Activated CD4-positive, alpha-beta T cell treated with anti-CD3 and anti-CD28 coated beads, Interleukin-2, Interleukin-6, amounts not matched to agents 100 ng/mL and 50 ng/mL, durations not matched to agents 16 hours and 8 hours (primary cell): Measurements from ENCODE around the gene MIS12.

ENCODE experiments used
- DNase-seq: peaks from one replicate; pipeline ENCODE4 v3.0.0-alpha.2; 2020

The MIS12 gene, protein sequence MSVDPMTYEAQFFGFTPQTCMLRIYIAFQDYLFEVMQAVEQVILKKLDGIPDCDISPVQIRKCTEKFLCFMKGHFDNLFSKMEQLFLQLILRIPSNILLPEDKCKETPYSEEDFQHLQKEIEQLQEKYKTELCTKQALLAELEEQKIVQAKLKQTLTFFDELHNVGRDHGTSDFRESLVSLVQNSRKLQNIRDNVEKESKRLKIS

DNA sequence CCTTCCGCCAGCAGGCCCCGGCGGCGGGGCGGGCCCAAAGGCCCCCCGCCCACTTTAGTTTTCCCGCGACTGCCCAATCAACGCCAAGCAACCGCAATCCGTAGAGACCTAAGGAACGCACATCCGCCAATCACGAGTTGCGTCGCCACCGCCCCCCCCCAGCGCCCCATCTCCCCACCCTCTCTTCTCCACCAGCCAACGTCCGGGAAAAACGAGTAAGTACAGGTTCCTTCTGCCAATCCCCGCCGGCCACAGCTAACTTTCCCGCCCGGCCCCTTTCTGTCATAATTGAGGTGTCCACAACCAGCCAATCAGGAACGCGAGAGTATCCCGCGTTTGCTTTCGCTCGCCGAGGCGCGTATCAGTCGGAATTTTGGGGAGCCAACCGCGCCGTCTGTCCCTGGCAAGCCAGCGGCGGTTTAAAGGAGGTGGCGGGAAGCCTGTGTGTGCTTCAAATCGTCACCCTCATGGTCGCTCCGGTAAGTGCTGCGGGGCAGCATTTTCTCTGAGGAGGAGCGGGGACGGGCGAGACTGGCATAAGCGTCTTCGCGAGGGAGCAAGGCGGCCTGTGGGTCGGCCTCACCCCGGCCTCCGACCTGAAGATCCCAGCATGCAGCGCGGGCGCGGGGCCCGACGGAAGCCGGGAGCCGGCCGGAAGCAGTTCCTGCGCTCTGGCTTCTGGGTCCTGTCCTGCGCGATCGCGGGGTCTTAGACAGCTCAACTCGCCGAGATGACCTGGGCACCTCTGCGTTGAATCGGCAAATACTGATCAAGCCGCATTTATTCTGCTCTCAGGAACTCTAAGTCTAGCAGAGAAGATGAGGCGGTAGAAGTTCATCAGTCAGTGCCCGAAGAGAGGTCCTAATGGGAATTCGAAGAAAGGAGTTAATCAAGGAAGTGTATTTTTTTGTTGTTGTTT is at the start of gene MIS12:
Gene MIS12, plus strand, starts transcription at position 361 of the 919 bp plus-strand sequence. CDS start 2,297 bp downstream, outside the sequence.
- DNase-seq: peak; percentile 99

DNA sequence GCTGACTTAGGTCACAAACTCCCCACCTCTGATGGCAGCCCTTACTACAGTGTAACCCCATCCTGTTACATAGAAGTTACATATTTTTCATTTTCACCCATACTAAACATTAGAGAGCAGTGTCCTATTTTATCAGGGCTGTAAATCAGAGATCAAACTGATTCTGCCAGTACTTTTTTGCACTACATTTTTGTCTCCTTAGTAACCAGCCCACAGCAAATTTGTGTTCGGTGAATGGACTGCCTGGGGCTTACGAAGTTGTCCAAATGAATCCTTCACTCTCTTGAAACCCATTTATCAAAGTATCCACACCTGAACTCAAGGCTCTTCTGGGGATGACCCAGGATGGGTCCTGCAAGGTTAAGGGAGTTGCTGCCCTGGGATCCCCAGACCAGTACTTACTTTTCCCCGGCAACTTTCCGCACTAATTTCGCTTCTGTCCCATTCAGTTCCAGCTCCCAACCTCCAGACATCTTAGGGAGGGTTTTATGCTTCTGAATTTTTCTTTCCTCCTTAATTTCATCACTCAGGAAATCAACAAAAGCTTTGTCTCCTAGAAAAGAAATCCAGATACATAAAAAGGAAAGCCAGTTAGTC is 48.5 kb upstream of the MIS12 start:
- no peak for DNase-seq

DNA sequence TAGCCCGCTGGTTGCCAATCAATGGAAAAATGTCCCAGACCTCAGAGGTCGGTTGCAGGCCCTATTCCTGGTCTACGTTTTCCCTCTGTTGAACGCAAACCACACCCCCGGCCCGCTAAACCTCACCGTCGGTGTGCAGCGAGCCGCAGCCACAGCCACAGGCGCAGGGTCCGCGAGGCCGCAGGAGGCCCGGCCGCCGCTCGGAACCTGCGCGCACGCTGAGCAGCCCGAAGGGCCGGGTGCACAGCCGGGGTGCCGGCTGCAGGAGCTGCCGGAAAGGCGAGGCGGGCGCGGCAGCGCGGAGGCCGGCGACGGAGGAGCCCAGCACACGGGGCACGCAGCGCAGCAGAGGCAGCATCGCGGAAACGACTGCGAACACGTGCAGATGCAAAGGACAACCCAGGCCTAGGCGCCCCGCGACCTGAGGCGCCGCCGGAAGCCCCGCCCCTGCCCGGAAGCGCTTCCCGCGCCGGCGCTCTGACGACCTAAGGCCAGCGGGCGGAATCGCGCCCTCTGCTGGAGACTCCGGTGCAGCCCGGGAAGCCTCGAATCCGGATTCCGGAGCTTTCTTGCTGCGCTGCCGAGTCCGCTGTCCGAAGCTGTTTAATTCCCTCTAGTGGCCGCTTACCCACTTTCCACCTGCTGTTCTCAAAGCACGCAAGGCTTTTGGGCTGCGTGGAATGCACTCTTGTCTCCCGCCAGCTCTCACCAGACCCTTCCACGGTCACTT is 47.5 kb upstream of the MIS12 start, which contains the start of gene C1QBP:
Gene C1QBP, minus strand, starts transcription at position 440 of the 730 bp plus-strand sequence. Its CDS starts 82 bp downstream, at position 358.
- peak; percentile 95 for DNase-seq

DNA sequence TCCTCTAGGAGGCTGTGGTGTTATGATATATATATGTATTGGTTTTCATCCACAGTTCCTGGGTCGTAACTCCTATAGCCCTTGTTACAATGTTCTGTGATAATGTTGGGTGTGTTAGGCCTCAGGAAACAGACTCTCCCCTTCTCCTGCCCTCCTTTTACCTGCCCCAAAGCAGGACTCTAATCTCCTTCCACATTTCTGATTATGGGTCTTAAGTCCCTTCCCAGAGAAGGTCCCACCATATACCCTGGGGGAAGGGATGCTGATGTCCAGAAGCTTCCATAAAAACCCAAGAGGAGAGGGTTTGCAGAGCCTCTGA is 47.0 kb upstream of the MIS12 start:
- DNase-seq: no peak

DNA sequence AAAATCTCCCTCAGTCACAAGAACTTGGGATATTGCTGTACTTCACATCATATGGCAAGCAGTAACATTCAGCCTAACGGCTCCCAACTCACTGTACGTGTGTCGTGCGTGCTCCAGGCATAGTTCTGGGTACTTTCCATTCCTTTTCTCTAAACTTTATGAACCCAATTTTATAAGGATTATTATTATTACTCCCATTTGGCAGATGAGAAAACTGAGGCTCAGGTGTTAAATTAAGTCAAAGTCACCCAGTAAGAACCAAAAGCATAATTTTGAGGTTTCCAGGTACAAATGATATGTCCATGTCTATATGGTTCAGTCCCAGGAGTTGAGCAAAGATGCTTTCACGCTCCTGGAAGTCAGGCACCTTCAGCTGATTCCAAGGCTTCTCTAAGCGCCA is 42.6 kb upstream of the MIS12 start:
- no peak for DNase-seq

DNA sequence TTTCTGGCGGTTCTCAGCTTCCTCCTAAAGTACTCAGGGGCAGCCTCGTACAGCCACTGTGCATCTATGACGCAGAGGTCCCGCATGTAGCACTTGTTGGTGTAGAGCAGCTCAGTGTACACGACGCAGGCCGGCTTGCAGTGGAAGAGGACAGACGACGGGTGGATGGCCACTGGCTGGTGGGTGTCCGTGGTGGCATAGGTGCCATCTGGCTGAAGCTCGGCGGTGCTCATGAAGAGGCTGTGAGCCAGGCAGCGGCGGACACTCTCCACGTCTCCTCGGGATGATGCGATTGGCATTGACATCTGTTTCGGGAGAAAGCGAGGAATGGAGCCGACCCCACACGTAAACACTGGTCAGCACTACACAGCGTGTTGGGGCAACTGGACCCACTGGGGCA is 42.2 kb upstream of the MIS12 start:
- no peak for DNase-seq

DNA sequence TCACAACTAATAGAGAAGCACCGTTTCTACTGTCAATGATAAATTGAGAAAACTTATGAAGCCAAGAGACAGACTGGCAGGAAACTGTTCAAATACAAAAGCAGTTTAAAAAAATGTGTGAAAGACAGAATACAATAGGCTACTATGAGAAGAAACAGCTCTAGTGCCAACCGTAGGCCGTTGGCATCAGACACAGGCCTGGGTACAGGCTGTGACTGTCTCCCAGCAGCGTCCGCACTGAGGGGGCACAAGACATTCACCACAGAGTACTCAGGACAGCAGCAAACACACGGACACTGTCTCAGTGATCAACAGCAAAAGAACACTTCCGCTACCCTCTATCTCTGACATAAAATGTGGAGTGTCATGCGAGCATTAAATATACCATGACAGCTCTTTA is 39.6 kb upstream of the MIS12 start:
- no peak for DNase-seq

DNA sequence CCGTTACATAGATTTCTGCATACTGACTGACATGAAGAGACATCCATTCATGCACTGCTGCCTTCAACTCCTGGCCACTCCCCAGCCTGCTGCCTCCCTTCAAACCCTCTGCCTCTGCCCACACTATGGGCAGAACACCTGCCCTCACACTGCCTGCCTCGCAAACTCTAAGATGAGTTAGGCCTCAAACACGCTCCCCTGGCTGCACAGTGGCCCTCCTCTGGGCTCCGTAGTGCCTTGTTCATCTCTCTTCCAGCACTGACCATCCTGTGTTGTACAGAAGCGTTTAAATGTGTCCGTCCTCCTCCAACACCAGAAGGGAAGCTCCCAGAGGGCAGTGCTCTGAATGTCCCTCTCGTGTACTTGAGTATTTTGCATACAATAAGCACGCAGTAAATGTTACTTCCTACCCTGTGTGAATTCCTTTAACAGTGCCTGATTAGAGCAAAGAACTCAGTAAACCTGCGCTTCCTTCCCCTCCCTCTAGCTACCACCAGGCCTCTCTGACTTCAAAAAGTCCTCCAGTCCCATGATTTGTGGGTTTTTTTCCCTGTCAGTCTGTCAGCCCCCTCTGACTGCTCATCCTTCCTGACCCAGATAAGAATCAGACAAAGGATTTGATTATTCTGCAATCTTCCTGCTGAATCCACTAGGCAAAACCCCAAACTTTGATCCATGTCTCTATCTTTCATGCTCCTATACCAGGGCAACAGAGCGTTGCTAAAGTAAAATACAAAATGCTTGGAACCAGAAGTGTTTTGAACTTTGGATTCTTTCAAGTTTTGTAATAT is 21.5 kb upstream of the MIS12 start:
- no peak for DNase-seq

DNA sequence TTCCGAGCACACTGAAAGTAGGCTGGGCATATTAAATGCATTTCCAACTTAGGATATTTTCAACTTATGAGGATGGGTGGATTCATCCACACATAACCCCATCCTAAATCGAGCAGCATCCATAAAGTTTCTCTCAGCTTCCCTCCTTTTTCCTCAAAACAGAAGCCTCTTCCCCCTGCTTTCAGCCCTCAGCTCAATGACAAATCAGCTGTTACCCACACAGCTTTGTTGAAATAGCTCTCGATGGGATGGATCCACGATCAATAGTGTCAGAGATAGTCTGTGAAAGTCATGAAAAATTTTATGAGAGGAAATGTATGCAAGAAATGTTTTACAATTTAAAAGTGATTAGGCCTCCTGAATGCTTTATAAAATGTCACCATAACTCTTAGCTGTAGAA is 20.1 kb upstream of the MIS12 start:
- no peak for DNase-seq

DNA sequence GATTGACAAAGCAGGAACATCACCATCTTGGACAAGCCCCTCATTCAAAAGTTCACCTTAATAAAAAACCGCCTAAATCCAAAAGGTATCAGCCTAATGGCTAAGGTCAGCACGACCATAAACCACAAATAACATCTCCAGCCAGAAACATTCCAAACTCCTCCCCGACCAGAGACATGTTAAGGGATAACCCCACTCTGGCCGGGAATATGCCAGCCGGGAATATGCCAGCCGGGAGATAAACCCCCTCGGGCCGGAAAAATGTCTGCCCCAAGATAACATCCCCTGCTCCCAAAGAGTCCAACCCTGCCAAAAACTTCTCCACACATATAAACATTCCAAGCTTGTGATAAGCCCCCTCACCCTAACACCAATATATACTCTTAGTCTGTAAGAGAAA is 18.9 kb upstream of the MIS12 start:
- DNase-seq: no peak

DNA sequence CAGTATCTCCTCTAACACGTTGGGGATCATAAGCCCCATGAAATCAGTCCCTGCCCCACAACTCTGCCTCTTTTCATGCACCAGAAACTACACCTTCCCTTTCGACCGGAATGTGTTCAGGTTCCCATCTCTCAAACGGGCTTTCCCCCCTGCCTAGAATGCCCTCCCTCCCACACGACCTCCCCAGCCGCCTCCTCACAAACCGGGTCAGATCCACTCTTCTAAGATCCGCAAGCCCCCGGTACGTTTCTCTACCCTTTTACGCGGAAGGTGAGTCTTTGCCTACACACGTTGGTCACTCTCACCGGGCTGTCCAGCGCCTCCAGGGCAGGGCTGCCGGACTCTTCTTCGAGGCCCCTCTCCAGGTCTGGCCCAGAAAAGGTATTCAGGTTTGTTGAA is 18.3 kb upstream of the MIS12 start:
- DNase-seq: peak; percentile 27

DNA sequence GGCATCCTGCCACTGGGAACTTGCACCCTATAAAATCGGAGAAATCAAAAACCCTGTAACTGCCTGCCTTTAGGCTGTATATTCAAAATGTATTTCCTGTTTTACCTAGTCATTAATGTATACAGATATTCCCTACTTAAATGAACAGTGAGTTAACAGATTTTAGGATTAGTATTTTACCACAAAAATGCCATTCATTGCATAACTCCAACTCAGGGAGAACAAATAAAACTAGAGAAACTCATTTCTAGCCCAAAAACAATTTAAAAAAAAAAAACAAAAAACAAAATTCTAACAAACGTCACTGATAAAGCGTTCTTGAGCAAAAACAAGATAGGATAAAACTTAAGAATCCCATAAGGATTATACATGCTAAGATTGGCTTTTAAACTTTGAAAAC is 13.9 kb upstream of the MIS12 start:
- DNase-seq: no peak

DNA sequence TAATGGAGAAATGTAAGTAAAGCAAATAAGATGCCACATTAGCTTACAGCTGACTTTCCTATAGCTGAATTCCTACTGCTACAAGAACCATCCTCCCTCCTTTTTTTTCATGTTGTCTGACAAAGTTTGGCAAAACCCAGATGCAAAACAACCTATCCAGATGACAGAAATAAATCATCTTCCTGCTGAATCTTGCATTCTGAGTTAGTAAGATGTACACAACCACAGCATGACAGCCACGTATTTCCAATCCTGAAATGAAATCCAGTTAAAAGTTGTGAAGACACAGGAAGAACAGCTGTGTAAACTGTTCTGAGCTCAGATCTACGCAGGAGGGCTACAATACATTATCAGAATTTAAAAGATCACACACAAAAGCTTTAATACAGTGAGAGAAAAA is 12.5 kb upstream of the MIS12 start:
- no peak for DNase-seq

DNA sequence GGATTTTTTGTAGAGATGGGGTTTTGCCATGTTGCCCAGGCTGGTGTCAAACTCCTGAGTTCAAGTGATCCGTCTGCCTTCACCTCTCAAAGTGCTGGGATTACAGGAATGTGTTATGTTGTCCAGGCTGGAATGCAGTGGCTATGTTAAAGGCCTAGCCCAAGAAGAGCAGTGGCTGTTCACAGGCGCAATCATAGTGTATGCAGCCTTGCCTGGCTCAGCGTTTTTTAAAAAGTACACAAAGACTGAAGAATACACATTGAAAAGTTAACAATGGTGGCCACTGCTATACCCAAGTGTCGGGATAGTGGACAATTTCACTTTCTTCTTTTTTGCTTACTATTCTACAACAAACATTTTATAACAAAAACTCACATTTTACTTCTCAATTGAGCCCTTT is 7.4 kb upstream of the MIS12 start:
- DNase-seq: no peak

DNA sequence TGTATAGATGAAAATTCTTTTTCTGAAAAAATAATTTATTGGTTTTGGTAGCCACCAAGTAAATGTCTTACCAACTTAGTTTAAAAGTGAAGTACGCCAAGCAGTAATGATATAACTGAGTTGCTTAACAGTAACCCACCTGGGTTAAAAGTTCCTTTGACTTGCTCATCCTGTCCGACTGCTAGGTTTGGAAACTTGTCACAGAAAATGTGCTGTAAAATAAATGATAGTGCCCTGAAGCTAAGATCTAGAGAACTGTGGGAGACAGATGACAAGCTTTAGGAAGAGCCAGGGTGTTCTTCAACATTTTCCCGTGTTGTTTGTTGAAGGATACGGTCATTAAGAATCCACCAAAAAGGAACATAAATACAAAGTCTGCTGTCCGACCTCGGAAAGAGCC is 5.4 kb upstream of the MIS12 start:
- no peak for DNase-seq

DNA sequence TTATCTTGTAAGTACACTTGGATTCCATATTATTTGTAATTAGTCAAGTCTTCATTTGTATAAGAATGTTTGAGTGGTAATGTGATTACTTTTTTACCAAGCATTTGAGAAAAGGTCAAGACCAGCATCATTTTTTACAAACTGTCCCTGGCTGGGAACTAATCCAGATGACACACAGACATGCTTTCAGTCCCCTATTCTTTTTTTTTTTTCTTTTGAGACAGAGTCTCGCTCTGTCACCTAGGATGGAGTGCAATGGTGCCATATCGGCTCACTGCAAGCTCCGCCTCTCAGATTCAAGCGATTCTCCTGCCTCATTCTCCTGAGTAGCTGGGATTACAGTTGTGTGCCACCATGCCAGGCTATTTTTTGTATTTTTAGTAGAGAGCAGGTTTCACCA is 4.9 kb upstream of the MIS12 start:
- no peak for DNase-seq

DNA sequence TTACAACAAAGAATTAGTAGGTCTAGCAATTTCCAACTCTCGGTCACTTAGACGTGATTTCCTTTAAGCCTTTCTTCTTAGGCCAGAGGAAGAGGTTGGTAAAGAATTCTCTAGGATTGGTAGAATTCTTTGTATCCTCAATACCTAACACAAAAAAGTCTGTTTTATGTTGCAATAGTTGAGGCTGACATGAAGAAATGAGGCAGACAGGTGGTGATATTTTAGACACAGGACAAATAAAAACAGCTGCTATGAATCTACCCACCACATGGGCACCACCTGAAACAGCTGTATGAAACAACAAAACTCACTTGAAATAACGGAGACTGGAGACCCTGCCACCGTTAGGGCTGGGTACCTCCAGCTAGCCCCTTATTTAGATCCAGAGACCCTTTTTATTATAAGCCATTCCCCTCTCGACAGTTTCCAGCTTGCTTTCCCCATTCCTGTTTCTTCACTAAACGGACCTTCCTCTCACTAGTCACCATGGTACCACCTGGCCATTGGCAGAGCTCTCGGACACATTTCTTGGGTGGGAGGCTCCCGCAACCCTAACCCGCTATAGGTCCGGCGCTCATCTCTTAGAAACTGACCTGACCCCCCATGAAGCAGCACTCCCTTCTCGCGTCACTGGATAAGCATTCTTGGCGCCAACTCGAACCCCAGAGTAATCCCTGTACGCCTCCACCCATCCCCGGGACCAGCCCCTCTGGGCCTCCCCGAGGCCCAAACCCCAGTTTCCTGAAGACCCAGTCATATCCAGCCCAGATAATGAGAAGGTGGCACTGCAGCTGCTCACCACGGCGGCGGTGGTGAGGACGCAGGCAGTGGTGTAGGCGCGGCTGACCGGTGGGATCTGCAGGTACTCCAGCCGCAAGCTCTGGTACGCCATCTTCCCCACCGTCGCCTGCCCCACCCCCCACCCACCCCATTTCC is 828 bp upstream of the MIS12 start, which contains the start of gene DERL2:
Gene DERL2, minus strand, starts transcription at position 909 of the 936 bp plus-strand sequence. Its CDS starts 17 bp downstream, at position 892.
- DNase-seq: no peak

DNA sequence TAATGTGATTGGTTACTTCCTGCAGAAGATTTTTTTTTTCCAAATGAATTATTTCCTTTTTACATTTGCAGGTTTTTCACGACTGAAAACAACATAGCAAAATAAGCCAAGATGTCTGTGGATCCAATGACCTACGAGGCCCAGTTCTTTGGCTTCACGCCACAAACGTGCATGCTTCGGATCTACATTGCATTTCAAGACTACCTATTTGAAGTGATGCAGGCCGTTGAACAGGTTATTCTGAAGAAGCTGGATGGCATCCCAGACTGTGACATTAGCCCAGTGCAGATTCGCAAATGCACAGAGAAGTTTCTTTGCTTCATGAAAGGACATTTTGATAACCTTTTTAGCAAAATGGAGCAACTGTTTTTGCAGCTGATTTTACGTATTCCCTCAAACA is 2.4 kb downstream of the MIS12 start:
- DNase-seq: no peak

DNA sequence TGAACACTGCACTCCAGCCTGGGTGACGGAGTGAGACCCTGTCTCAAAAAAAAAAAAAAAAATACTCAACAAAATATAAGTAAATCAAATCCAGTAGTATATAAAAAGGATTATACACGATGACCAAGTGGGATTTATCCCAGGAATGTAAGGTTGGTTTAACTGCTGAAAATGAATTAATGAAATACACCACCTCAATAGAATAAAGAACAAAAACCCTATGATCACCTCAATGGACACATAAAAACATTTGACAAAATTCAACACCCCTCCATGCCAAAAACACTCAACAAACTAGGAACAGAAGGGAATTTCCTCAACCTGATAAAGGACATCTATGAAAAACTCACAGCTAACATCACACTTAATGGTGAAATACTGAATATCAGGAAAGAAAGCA is 6.6 kb downstream of the MIS12 start:
- DNase-seq: no peak

DNA sequence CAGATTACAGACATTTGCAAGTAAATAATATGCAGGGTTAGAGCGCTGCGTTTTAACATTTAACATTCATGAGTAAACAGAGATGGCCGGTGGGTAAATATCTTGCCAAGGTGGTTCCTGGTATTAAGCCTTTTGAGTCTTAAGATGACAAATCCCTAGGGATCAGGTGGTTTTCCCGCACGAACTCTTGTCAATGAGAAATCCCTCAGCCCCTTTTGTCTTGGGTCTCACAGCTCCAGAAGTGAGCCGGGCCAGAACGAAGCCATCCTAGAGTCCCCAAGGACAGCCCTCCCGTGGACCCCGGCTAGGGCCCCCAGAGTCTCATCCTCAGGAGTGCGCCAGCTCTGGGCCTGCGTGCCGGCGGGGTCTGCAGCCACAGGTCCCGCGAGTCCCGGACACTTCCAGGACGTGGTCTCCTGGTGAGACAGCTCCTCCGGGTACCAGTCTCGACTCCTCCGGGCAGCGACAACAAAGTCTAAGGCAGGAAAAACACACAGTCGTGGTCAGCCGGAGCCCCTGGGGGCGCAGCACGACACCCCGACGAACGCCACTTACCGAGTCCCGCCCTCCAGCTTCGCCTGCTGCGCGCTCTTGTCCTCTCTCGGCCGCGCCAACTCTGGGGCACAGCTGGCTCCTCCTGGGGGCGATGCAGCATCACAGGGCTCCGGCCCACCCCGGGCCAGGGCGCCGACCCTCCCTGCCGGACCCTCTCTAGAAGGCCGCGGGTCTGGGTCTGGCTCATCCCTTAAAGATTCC is 13.3 kb downstream of the MIS12 start:
- DNase-seq: no peak

DNA sequence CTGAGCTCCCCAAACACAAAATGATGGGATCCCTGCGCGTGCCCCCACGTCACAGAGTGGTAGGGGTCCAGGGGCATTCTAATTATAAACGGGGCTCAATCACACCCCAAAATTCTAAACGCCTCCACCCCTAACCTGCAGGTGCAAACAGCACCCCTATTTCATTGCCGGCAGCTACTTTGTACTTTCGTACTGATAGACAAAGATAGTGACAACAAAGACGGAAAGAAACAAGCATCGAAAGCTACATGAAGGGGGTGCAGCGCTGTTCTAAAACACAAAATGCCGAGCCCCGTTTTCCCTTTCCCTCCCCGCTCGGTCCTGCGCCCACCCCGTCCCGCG is 13.9 kb downstream of the MIS12 start:
- DNase-seq: no peak
